Activated T-helper 17 cell treated with anti-CD3 and anti-CD28 coated beads, Interleukin-2, amount 50 U/mL, for 72 hours (primary cell): Measurements from ENCODE around the gene NEK7. TPM values are rescaled to one million over a fixed set of nuclear protein-coding genes. Genes with fewer than 3 reads are reported as not detected.

Experiments
- ATAC-seq: fragments of 150-1000 bp; cut with Tn5 transposase; replicated peaks from 2 replicates; pipeline ENCODE4 v1.10.0; 2021; ENCODE audit warnings: mild to moderate bottlenecking, moderate library complexity
- H3K27ac Mint-ChIP-seq: one replicate; pipeline ENCODE4 v1.8.0; 2022; ENCODE audit warnings: mixed read lengths
- H3K27me3 Mint-ChIP-seq: one replicate; pipeline ENCODE4 v1.8.0; 2022; ENCODE audit warnings: mixed read lengths
- H3K36me3 Mint-ChIP-seq: one replicate; pipeline ENCODE4 v1.8.0; 2022; ENCODE audit warnings: low read depth, mild to moderate bottlenecking, mixed read lengths
- H3K4me1 Mint-ChIP-seq: one replicate; pipeline ENCODE4 v1.8.0; 2022; ENCODE audit warnings: mixed read lengths
- H3K4me3 Mint-ChIP-seq: one replicate; pipeline ENCODE4 v1.8.0; 2022; ENCODE audit warnings: mild to moderate bottlenecking, mixed read lengths
- H3K9me3 Mint-ChIP-seq: one replicate; pipeline ENCODE4 v1.8.0; 2022; ENCODE audit warnings: mixed read lengths
- total RNA-seq, 2 donors: library from RNA; stranded (reverse); gene quantifications; one replicate each; pipeline ENCODE4 v1.2.3, GENCODE V29; 2022

Gene NEK7
- total RNA-seq, 2 donors from 2014 or later, result 64.3 to 76.9 TPM

DNA sequence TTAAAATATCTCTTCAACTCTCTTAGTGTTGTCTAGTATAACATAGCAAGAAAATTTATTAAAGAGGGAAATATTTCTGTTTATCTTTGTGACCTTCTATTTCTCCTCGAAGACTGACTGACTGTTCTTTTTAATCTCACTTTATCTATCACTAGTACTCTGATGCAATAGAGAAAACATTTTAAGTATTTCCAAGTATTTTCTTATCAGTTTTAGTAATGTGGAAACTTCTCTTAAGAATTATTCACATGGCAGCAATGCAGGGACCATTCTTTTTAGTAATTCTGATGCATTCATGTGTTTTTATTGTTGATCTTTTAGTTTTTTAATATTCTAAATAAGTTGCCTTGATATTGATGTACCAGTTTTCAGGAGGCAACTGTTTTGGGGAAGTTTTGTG, 115.7 kb downstream of the NEK7 start:
- Mint-ChIP-seq H3K9me3 (no peaks in the 10 kb centered on the region), H3K27me3 (no peaks in the 10 kb centered on the region), H3K4me3 (no peak overlapping the region), H3K27ac (no peak overlapping the region), H3K4me1 (no peaks in the 10 kb centered on the region), H3K36me3 (peaks cover 7% of the 10 kb centered on the region)
- ATAC-seq, result no peak

DNA sequence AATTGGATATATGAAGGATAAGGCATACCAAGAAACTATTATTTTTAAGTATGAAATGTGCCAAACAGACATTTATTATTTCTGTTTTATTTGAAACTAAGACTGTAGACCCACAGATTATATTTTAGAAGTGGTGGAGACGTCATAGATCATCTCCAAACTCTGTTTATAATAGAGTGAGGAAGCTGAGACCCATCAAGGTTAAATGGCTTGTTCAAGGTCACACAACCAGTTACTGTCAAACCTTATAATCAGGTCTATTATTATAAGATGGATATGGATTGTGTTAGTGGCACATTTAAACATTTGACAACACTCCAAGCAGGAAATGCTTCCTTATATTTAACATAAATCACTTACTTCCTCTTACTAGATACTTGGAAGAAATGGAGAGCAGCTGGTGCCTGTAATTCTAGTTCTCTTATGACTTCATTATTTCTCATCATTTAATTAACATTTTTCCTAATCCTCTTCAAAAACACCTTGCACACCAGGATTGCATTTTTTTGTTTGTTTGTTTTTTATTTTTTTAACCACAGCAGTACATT, 117.0 kb downstream of the NEK7 start:
- no peaks in the 10 kb centered on the region for H3K27me3 Mint-ChIP-seq

GRCh38 chr1:198275597-198275996, 118.8 kb downstream of the NEK7 start:
- no peak overlapping the region for H3K4me3 Mint-ChIP-seq
- no peak for ATAC-seq
- no peak overlapping the region for H3K27ac Mint-ChIP-seq
- H3K27me3 Mint-ChIP-seq, result no peaks in the 10 kb centered on the region
- no peaks in the 10 kb centered on the region for H3K9me3 Mint-ChIP-seq
- no peaks in the 10 kb centered on the region for H3K4me1 Mint-ChIP-seq
- H3K36me3 Mint-ChIP-seq, result peaks cover 19% of the 10 kb centered on the region

More for the DNA sequence above, 117.0 kb downstream of the NEK7 start:
- Mint-ChIP-seq H3K4me3 (no peak overlapping the region), H3K9me3 (no peaks in the 10 kb centered on the region), H3K27ac (no peak overlapping the region), H3K36me3 (peaks cover 9% of the 10 kb centered on the region), H3K4me1 (no peaks in the 10 kb centered on the region)
- no peak for ATAC-seq

DNA sequence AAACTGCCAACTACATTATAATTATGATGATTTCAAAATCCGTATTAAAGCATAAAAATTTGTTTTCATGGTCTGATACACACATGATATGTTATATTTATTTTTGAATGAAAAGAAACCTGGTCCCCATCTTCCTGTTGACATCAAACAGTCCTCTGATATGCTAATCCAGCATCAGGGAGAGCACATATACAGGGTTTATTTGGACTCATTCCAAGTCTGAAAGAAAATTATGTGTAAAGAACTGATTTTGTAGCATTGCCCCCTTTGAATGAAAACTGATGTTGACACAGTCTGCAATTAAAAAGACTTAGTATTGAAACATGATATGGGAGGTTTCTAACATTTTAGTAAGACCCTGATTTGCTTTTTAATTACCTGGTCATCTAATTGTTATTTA, 119.4 kb downstream of the NEK7 start:
- Mint-ChIP-seq H3K27me3 (no peaks in the 10 kb centered on the region), H3K9me3 (no peaks in the 10 kb centered on the region), H3K4me3 (no peak overlapping the region), H3K36me3 (peaks cover 19% of the 10 kb centered on the region), H3K4me1 (no peaks in the 10 kb centered on the region), H3K27ac (no peak overlapping the region)
- ATAC-seq, result no peak

DNA sequence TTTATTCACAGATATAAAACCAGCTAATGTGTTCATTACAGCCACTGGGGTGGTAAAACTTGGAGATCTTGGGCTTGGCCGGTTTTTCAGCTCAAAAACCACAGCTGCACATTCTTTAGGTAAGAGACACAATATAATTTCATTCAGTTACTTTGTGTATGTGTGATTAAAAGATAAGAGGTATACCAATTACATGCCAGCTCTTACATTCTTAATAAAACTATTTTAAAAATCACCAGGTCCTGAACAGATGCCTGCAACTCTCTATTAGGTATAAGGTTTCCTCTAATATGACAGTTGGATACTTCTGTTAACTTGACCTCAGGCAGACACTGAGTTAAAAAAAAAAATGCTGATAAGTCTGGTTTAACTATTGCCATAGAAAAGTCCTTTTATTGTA, 122.1 kb downstream of the NEK7 start:
- Mint-ChIP-seq H3K4me1 (peaks cover 13% of the 10 kb centered on the region), H3K36me3 (peaks cover 24% of the 10 kb centered on the region), H3K27me3 (no peaks in the 10 kb centered on the region), H3K27ac (no peak overlapping the region), H3K9me3 (no peaks in the 10 kb centered on the region), H3K4me3 (no peak overlapping the region)
- ATAC-seq, result no peak

DNA sequence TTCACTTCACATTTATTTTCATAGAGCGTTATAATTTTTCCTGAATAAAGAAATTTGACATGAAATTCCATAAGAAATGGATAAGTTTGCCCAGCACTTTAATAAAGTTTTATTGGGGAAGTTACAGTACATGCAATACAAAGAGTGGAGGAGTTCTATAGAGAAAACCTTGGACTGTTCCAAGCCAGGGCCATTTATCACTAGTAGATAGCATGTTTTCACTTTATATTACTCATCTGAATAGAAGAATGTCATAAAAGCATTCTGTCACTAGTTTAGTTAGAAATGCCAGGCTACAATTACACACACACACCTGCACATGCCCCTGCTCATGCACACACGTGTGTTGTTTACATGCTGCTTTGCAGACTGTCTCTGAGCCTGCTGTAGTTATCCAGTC, 123.3 kb downstream of the NEK7 start:
- Mint-ChIP-seq H3K9me3 (no peaks in the 10 kb centered on the region), H3K27ac (no peak overlapping the region), H3K4me1 (peaks cover 13% of the 10 kb centered on the region), H3K4me3 (no peak overlapping the region), H3K36me3 (peaks cover 22% of the 10 kb centered on the region), H3K27me3 (no peaks in the 10 kb centered on the region)
- no peak for ATAC-seq

- Mint-ChIP-seq H3K27ac (no peak overlapping the region), H3K36me3 (peaks cover 31% of the 10 kb centered on the region), H3K4me1 (peaks cover 13% of the 10 kb centered on the region), H3K4me3 (no peak overlapping the region), H3K27me3 (no peaks in the 10 kb centered on the region), H3K9me3 (no peaks in the 10 kb centered on the region)
- ATAC-seq, result no peak
Measured at GRCh38 chr1:198281911-198282310, 125.1 kb downstream of the NEK7 start.

GRCh38 chr1:198283222-198283621, 126.4 kb downstream of the NEK7 start:
- Mint-ChIP-seq H3K27ac (no peak overlapping the region), H3K27me3 (no peaks in the 10 kb centered on the region), H3K9me3 (no peaks in the 10 kb centered on the region), H3K4me3 (no peak overlapping the region), H3K4me1 (peaks cover 13% of the 10 kb centered on the region), H3K36me3 (peaks cover 41% of the 10 kb centered on the region)
- no peak for ATAC-seq

- Mint-ChIP-seq H3K27me3 (no peaks in the 10 kb centered on the region), H3K36me3 (peaks cover 47% of the 10 kb centered on the region), H3K27ac (no peak overlapping the region), H3K9me3 (no peaks in the 10 kb centered on the region), H3K4me1 (peaks cover 5% of the 10 kb centered on the region), H3K4me3 (no peak overlapping the region)
- no peak for ATAC-seq
Measured at GRCh38 chr1:198287916-198288315, 131.1 kb downstream of the NEK7 start.

DNA sequence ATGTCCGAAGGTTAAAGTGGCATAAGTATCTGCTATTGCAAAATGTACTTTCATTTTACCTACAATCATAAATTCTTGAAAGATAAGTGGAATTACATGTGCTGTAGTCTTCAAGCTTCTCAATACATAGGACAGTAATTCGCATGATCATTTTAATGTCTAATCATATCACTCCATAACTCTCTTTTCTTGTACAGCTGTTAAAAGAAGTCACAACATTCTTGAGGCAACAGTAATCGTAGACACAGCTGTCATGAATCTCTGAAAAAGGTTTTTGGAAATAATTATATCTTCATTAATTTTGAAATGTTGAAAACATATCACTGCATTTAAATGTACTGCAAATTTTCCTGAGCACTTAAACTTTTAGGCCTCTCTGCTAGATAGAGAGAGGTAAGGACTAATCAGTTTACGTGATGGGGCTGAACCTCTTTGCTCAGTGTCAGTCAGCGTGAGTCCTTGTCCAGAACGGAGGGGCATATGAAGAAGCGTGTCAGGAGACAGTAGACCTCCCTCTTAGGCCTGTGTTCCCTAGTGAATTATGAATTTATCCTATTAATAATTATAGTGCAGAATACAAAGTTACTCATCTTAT, 133.4 kb downstream of the NEK7 start:
- no peak overlapping the region for H3K4me3 Mint-ChIP-seq

GRCh38 chr1:198291036-198291435, 134.2 kb downstream of the NEK7 start:
- no peak overlapping the region for H3K27ac Mint-ChIP-seq
- H3K4me3 Mint-ChIP-seq, result no peak overlapping the region
- H3K4me1 Mint-ChIP-seq, result no peaks in the 10 kb centered on the region
- peaks cover 73% of the 10 kb centered on the region for H3K36me3 Mint-ChIP-seq
- H3K27me3 Mint-ChIP-seq, result no peaks in the 10 kb centered on the region
- no peak for ATAC-seq
- H3K9me3 Mint-ChIP-seq, result no peaks in the 10 kb centered on the region

More for the DNA sequence above, 133.4 kb downstream of the NEK7 start:
- ATAC-seq, result no peak
- Mint-ChIP-seq H3K27ac (no peak overlapping the region), H3K4me1 (no peaks in the 10 kb centered on the region), H3K27me3 (no peaks in the 10 kb centered on the region), H3K36me3 (peaks cover 66% of the 10 kb centered on the region), H3K9me3 (no peaks in the 10 kb centered on the region)

DNA sequence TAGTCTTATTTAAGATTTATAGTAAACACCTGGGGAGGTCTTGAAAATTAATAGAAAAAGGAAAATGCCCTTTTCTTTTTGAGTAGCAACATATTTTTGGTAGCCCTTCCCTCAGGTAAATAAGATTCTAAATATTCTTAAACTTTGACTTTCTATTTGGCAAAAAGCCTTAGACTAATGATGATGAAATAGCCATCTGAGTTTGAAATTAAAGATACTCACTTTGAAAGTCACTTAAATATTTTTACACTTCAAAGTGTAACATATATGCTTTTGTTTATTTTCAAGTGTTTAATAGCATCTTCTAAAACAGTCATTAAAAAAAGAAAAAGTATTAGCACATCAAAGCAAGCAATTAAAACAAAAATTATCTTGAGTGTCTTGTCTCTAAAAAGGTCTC, 135.1 kb downstream of the NEK7 start:
- Mint-ChIP-seq H3K27me3 (no peaks in the 10 kb centered on the region), H3K4me3 (no peak overlapping the region), H3K9me3 (no peaks in the 10 kb centered on the region), H3K27ac (no peak overlapping the region), H3K4me1 (no peaks in the 10 kb centered on the region), H3K36me3 (peaks cover 73% of the 10 kb centered on the region)
- ATAC-seq, result no peak

DNA sequence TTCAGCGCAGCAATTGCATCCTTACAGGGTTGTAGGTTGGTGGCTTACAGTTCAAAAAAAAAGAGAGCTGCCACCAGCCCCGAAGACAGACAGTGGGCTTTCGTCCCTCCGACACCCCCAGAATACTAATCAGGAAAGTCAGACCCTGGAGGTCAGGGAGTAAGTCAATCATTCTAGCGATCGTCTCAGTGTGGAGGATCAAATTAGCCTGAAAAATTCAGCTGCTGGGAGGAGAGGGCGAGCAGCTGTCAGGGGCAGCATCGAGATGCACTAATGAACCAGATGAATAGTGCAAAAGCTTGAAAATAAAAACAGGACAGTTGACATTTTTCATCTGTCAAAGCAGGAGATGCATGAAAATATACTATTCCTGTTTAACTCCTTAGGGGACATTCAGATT, 138.4 kb downstream of the NEK7 start:
- H3K36me3 Mint-ChIP-seq, result peaks cover 73% of the 10 kb centered on the region
- H3K4me1 Mint-ChIP-seq, result peaks cover 7% of the 10 kb centered on the region
- H3K4me3 Mint-ChIP-seq, result no peak overlapping the region
- H3K9me3 Mint-ChIP-seq, result no peaks in the 10 kb centered on the region
- no peak overlapping the region for H3K27ac Mint-ChIP-seq
- H3K27me3 Mint-ChIP-seq, result no peaks in the 10 kb centered on the region
- no peak for ATAC-seq

DNA sequence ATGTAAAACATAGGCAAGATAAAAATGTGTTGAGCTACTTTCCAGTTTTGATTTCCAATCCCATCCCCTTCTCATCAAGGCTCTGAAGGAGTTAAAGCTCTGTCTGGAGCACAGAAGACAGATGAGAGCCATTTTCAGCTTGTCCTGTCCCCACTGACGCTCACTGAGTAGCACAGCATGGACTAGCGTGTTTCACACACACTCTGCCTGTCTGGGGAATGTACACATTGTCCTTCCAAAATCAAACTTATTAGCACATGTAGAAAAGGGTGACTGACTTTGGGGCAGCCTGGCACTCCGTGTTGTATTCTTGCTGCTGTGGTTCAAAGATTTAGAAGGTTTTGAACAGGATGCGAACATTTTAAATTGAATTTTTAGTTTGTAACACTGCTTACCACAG, 139.2 kb downstream of the NEK7 start:
- Mint-ChIP-seq H3K4me1 (peaks cover 7% of the 10 kb centered on the region), H3K4me3 (no peak overlapping the region), H3K9me3 (no peaks in the 10 kb centered on the region), H3K27me3 (no peaks in the 10 kb centered on the region), H3K36me3 (peaks cover 76% of the 10 kb centered on the region), H3K27ac (no peak overlapping the region)
- no peak for ATAC-seq

GRCh38 chr1:198297281-198297680, 140.5 kb downstream of the NEK7 start:
- peaks cover 79% of the 10 kb centered on the region for H3K36me3 Mint-ChIP-seq
- no peak for ATAC-seq
- peaks cover 7% of the 10 kb centered on the region for H3K4me1 Mint-ChIP-seq
- H3K27me3 Mint-ChIP-seq, result no peaks in the 10 kb centered on the region
- no peak overlapping the region for H3K27ac Mint-ChIP-seq
- H3K9me3 Mint-ChIP-seq, result no peaks in the 10 kb centered on the region
- H3K4me3 Mint-ChIP-seq, result no peak overlapping the region

DNA sequence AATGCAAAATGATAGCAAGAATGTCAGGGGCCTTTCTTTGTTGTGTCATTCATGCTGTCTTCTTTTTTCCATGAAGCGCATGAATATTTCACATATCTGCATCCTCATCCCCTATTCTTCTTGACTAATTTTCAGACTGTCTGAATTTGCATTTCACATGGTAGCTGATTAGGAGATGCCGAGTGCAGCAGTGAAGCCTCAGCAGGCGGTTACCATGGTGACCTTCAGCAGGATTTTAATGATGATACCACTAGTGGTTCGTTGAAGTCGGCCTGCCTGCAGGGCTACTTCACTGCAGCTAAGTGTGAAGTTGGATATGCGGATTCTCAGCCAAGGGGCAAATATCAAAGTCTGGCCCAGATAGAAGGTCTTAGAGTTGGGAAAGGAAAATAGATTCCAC, 141.8 kb downstream of the NEK7 start:
- no peak for ATAC-seq
- peaks cover 7% of the 10 kb centered on the region for H3K4me1 Mint-ChIP-seq
- H3K4me3 Mint-ChIP-seq, result no peak overlapping the region
- H3K9me3 Mint-ChIP-seq, result no peaks in the 10 kb centered on the region
- H3K27me3 Mint-ChIP-seq, result no peaks in the 10 kb centered on the region
- peaks cover 76% of the 10 kb centered on the region for H3K36me3 Mint-ChIP-seq
- H3K27ac Mint-ChIP-seq, result no peak overlapping the region
